ENCODE data around the gene LMBRD1. TPM values are rescaled to one million over a fixed set of nuclear protein-coding genes. Genes with fewer than 3 reads are reported as not detected.

Gene LMBRD1
- total RNA-seq, 1 donor from 2014 or later = 43.6 TPM

- H3K27ac ChIP-seq (replicated peaks) = no peak overlapping the region
- no peak for TF ChIP-seq CTCF (IDR thresholded peaks at IDR 0.05; ENCODE audit: borderline replicate concordance)
- peaks cover 26% of the 10 kb centered on the region for H3K36me3 ChIP-seq
- H3K27me3 ChIP-seq (ENCODE audit: low read depth) = no peaks in the 10 kb centered on the region
- intact Hi-C loops (cut with micrococcal nuclease) = no loop called here
- H3K4me3 ChIP-seq = no peak overlapping the region
- no peaks in the 10 kb centered on the region for H3K4me1 ChIP-seq
- H3K9me3 ChIP-seq (replicated peaks) = no peaks in the 10 kb centered on the region
- no peak for DNase-seq
These were observed 90.1 kb downstream of the LMBRD1 start for GRCh38 chr6:69706724-69707123.

GRCh38 chr6:69705954-69706353 is 90.9 kb downstream of the LMBRD1 start:
- TF ChIP-seq CTCF (IDR thresholded peaks at IDR 0.05; ENCODE audit: borderline replicate concordance) = no peak
- intact Hi-C loops (cut with micrococcal nuclease) = no loop called here

GRCh38 chr6:69704916-69705315 is 91.9 kb downstream of the LMBRD1 start:
- DNase-seq = no peak
- no peaks in the 10 kb centered on the region for H3K9me3 ChIP-seq (replicated peaks)
- intact Hi-C loops (cut with micrococcal nuclease) = no loop called here
- no peak overlapping the region for H3K4me3 ChIP-seq
- no peak overlapping the region for H3K27ac ChIP-seq (replicated peaks)
- H3K36me3 ChIP-seq = peaks cover 35% of the 10 kb centered on the region
- H3K4me1 ChIP-seq = no peaks in the 10 kb centered on the region
- H3K27me3 ChIP-seq (ENCODE audit: low read depth) = no peaks in the 10 kb centered on the region
- no peak for TF ChIP-seq CTCF (IDR thresholded peaks at IDR 0.05; ENCODE audit: borderline replicate concordance)

More at GRCh38 chr6:69705954-69706353, 90.9 kb downstream of the LMBRD1 start:
- H3K9me3 ChIP-seq (replicated peaks) = no peaks in the 10 kb centered on the region
- no peak overlapping the region for H3K4me3 ChIP-seq
- H3K27ac ChIP-seq (replicated peaks) = no peak overlapping the region
- peaks cover 26% of the 10 kb centered on the region for H3K36me3 ChIP-seq
- no peak for DNase-seq
- no peaks in the 10 kb centered on the region for H3K4me1 ChIP-seq
- no peaks in the 10 kb centered on the region for H3K27me3 ChIP-seq (ENCODE audit: low read depth)

GRCh38 chr6:69699655-69700054 is 97.2 kb downstream of the LMBRD1 start:
- no peak for TF ChIP-seq CTCF (IDR thresholded peaks at IDR 0.05; ENCODE audit: borderline replicate concordance)
- Histone ChIP-seq H3K4me1 (no peaks in the 10 kb centered on the region), H3K4me3 (no peak overlapping the region), H3K9me3 (replicated peaks) (no peaks in the 10 kb centered on the region), H3K27me3 (ENCODE audit: low read depth) (no peaks in the 10 kb centered on the region), H3K36me3 (peaks cover 43% of the 10 kb centered on the region), H3K27ac (replicated peaks) (no peak overlapping the region)
- DNase-seq = no peak
- intact Hi-C loops (cut with micrococcal nuclease) = no loop called here

- H3K4me3 ChIP-seq = no peak overlapping the region
- peaks cover 43% of the 10 kb centered on the region for H3K36me3 ChIP-seq
- H3K9me3 ChIP-seq (replicated peaks) = no peaks in the 10 kb centered on the region
- no peaks in the 10 kb centered on the region for H3K4me1 ChIP-seq
- intact Hi-C loops (cut with micrococcal nuclease) = no loop called here
- no peak overlapping the region for H3K27ac ChIP-seq (replicated peaks)
- no peaks in the 10 kb centered on the region for H3K27me3 ChIP-seq (ENCODE audit: low read depth)
- DNase-seq = no peak
- no peak for TF ChIP-seq CTCF (IDR thresholded peaks at IDR 0.05; ENCODE audit: borderline replicate concordance)
These were observed 100.5 kb downstream of the LMBRD1 start for GRCh38 chr6:69696273-69696672.

- intact Hi-C loops (cut with micrococcal nuclease) = no loop called here
- no peaks in the 10 kb centered on the region for H3K4me1 ChIP-seq
These were observed 103.0 kb downstream of the LMBRD1 start for GRCh38 chr6:69693762-69694161.

More at GRCh38 chr6:69693762-69694161, 103.0 kb downstream of the LMBRD1 start:
- Histone ChIP-seq H3K9me3 (replicated peaks) (no peaks in the 10 kb centered on the region), H3K4me3 (no peak overlapping the region), H3K36me3 (peaks cover 27% of the 10 kb centered on the region), H3K27ac (replicated peaks) (no peak overlapping the region), H3K27me3 (ENCODE audit: low read depth) (no peaks in the 10 kb centered on the region)
- TF ChIP-seq CTCF (IDR thresholded peaks at IDR 0.05; ENCODE audit: borderline replicate concordance) = no peak
- DNase-seq = no peak
